Thoracic aorta (tissue), 2 donors: ENCODE results near the gene AFG1L. TPM values are rescaled to one million over a fixed set of nuclear protein-coding genes. Genes with fewer than 3 reads are reported as not detected.

Experiments used
- total RNA-seq, 2 donors: library from RNA; depleted of rRNA; stranded (reverse); fragments of >200 nt; gene quantifications; one replicate each; pipeline versions ENCODE4 v1.1.0 to v1.2.3, GENCODE V29; 2016

AFG1L gene
- total RNA-seq, 2 donors from 2014 or later: 1.7 to 21.7 TPM

Other genes with a start within 250 kb of the AFG1L start
- 100 to 1,000 TPM; 114 to 116 TPM for gene OSTM1, start 220.3 kb upstream of the AFG1L start, total RNA-seq
- gene NR2E1, start 129.0 kb upstream of the AFG1L start, total RNA-seq: not detected
- 100 to 1,000 TPM; 110 to 122 TPM for gene SNX3, start 34.0 kb upstream of the AFG1L start, total RNA-seq